BJ (cell line): ENCODE results near the gene HSH2D. TPM values are rescaled to one million over a fixed set of nuclear protein-coding genes. Genes with fewer than 3 reads are reported as not detected.
"Not testable (repeated sequence)": the region's sequence is repeated elsewhere in the genome, so short reads cannot be mapped to it uniquely, and the experiment has no call there.

Source experiments
- CTCF ChIA-PET: fragments of 350-600 bp; formaldehyde crosslinking; extraction: SDS; loops from one replicate; lab custom pipeline; 2021; ENCODE audit warnings: antibody characterized with exemption, inconsistent platforms; lab: Yijun Ruan, JAX
- POLR2A ChIA-PET: fragments of 300-600 bp; sonication (Branson Sonifier 250); formaldehyde crosslinking; extraction: SDS; loops from one replicate; lab custom pipeline; 2021; ENCODE audit warnings: antibody characterized with exemption; lab: Charles Lee
- DNase-seq: peaks from one replicate; pipeline ENCODE4 v3.0.0-alpha.2; 2011; ENCODE audit warnings: low read depth
- H3K27me3 ChIP-seq: 2 replicates; pipeline ENCODE4 v1.6.0; 2011; ENCODE audit warnings: low read length; ENCODE audit not compliant: control insufficient read depth, insufficient read depth
- H3K36me3 ChIP-seq: 2 replicates; pipeline ENCODE4 v1.5.1; 2011; ENCODE audit warnings: low read length; ENCODE audit not compliant: control insufficient read depth, insufficient read depth
- H3K4me3 ChIP-seq: 2 replicates; pipeline ENCODE4 v1.5.1; 2011; ENCODE audit warnings: low read depth, mild to moderate bottlenecking, control low read depth, low read length
- polyA plus RNA-seq: library from polyadenylated mRNA; depleted of rRNA; stranded (reverse); fragments of >200 nt; gene quantifications from 2 replicates; pipeline ENCODE4 v1.2.3, GENCODE V29; 2011
- TF ChIP-seq, protein P1 (sequence below): IDR thresholded peaks from 2 replicates; pipeline ENCODE4 v1.5.1; 2011; ENCODE audit warnings: low read depth, mild to moderate bottlenecking, control low read depth, inconsistent platforms, low read length, moderate library complexity; ENCODE audit not compliant: insufficient read depth

HSH2D gene
- polyA plus RNA-seq, 1 experiment, result not detected

DNA sequence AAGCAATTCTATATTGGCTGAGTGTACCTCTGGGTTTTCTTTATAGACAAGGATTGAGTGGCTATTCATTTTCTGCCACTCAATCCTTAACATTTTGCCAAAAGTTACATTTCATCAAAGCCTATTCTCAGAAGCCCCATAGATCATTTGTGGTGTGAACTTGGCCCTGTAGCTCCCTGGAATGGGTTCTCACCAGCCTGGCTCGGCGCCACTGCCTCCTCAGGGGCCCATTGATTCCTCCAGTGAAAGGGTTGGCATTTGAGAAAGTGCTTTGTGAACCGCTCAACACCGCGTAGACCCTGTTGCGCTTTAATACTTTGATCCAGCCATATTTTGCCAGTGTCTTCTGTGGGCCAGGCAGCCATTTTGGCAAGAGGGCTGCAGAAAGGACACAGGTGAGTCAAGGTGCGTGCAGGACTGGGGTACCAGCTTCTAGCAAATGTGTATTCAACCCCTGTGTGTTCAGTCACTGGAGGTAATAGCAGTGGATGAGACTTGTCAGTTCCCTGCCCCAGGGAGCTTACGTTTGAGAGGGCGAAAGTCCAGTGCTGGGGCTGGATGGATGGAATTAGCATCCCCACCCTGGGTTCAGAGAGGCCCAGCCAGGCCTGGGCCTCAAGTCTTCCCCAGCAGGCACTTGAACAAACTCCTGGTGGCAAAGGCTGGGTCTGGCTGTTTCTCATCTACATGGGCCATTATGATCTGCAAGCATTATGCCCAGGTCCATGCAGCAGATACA lies 28.0 kb upstream of the HSH2D start:
- TF ChIP-seq, protein P1, sequence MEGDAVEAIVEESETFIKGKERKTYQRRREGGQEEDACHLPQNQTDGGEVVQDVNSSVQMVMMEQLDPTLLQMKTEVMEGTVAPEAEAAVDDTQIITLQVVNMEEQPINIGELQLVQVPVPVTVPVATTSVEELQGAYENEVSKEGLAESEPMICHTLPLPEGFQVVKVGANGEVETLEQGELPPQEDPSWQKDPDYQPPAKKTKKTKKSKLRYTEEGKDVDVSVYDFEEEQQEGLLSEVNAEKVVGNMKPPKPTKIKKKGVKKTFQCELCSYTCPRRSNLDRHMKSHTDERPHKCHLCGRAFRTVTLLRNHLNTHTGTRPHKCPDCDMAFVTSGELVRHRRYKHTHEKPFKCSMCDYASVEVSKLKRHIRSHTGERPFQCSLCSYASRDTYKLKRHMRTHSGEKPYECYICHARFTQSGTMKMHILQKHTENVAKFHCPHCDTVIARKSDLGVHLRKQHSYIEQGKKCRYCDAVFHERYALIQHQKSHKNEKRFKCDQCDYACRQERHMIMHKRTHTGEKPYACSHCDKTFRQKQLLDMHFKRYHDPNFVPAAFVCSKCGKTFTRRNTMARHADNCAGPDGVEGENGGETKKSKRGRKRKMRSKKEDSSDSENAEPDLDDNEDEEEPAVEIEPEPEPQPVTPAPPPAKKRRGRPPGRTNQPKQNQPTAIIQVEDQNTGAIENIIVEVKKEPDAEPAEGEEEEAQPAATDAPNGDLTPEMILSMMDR, result no peak
- POLR2A ChIA-PET, result no interaction called here
- CTCF ChIA-PET, result interaction anchor here (0.9 to 1.1 kb wide), 2 partner anchors 74 to 90 kb away, joined by 4 to 5 read pairs; no protein-coding TSS in a partner anchor
- Histone ChIP-seq H3K4me3 (no peak overlapping the region), H3K36me3 (peaks cover 10% of the 10 kb centered on the region), H3K27me3 (no peaks in the 10 kb centered on the region)
- no peak for DNase-seq

DNA sequence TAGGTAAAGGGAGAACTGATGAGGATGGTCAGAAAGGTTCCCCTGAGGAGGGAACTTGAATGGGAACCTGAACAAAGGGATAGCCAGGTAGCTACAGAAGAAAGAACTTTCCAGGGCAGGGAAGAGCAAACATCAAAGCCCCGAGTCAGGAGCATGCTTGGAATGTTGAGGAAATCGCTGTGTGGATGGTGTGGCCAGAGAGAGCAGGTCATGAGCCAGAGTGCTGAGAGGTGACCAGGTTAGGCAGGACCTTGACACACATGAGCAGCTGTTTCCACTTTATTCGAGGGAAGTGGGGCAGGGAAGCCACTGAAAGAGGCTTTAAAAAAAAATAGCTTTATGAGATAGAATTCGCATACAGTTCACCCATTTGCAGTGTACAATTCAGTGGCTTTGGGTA lies 27.4 kb upstream of the HSH2D start:
- POLR2A ChIA-PET, result no interaction called here
- H3K4me3 ChIP-seq, result no peak overlapping the region
- peaks cover 10% of the 10 kb centered on the region for H3K36me3 ChIP-seq
- no peak for DNase-seq
- TF ChIP-seq, protein P1, result no peak
- CTCF ChIA-PET, result interaction anchor here (0.9 to 1.1 kb wide), 2 partner anchors 74 to 90 kb away, joined by 4 to 5 read pairs; no protein-coding TSS in a partner anchor
- H3K27me3 ChIP-seq, result no peaks in the 10 kb centered on the region

DNA sequence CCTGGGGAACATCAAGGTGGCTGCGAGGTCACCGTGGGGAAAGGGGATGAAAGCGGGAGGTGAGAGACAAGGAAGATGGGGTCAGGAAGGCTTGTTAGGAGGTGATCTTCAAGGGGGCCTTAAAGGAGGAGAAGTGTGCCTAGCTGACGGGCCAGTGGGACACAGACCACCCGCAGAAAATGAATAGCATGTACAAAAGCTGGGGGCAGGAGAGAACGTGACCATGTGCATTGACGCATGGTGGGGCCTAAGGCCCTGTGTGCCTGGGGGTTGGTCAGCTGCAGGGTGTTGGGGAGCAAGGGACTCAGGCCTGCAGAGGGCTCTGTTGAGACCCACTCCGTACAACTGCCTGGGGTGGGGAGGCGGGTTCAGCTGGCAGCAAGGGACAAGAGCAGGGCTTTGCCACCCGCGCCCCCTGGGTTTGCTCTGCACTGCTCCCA lies 25.9 kb upstream of the HSH2D start:
- TF ChIP-seq, protein P1, result no peak
- Histone ChIP-seq H3K4me3 (no peak overlapping the region), H3K27me3 (no peaks in the 10 kb centered on the region), H3K36me3 (peaks cover 23% of the 10 kb centered on the region)
- no peak for DNase-seq
- POLR2A ChIA-PET, result no interaction called here
- CTCF ChIA-PET, result interaction anchor here (0.7 kb wide), 1 partner anchor 21 kb away, joined by 3 read pairs; no protein-coding TSS in a partner anchor

GRCh38 chr19:16118489-16119033 lies 24.9 kb upstream of the HSH2D start:
- Histone ChIP-seq H3K4me3 (no peak overlapping the region), H3K36me3 (peaks cover 27% of the 10 kb centered on the region), H3K27me3 (no peaks in the 10 kb centered on the region)
- CTCF ChIA-PET, result interaction anchor here (0.9 kb wide), 1 partner anchor 77 kb away, joined by 5 read pairs; no protein-coding TSS in a partner anchor
- POLR2A ChIA-PET, result no interaction called here
- no peak for DNase-seq
- TF ChIP-seq, protein P1, result no peak

GRCh38 chr19:16119075-16119857 lies 24.2 kb upstream of the HSH2D start:
- not testable (repeated sequence) for H3K27me3 ChIP-seq, H3K4me3 ChIP-seq, DNase-seq
- peaks cover 28% of the 10 kb centered on the region for H3K36me3 ChIP-seq
- ChIA-PET POLR2A (interaction anchor here (0.7 kb wide), 1 partner anchor 1602 kb away, joined by 3 read pairs; no protein-coding TSS in a partner anchor), CTCF (interaction anchor here (0.9 kb wide), 1 partner anchor 78 kb away, joined by 5 read pairs; no protein-coding TSS in a partner anchor)
